NCI-H748 (cell line): Measurements from ENCODE around the gene VPS37C.
A peak's percentile ranks its signal among the peaks of the same experiment; 100 is the strongest.

Experiments
- DNase-seq: peaks from one replicate; lab custom pipeline; 2025; ENCODE audit not compliant: unreplicated experiment; lab: John Stamatoyannopoulos, UW

Gene VPS37C

GRCh38 chr11:61155741-61156140 is 5.5 kb downstream of the VPS37C start:
- no peak for DNase-seq

GRCh38 chr11:61155312-61155711 is 5.9 kb downstream of the VPS37C start:
- no peak for DNase-seq

GRCh38 chr11:61154528-61154927 is 6.7 kb downstream of the VPS37C start:
- DNase-seq, result no peak

GRCh38 chr11:61153593-61154095 is 7.6 kb downstream of the VPS37C start:
- no peak for DNase-seq

GRCh38 chr11:61152816-61153592 is 8.2 kb downstream of the VPS37C start:
- DNase-seq, result no peak

- no peak for DNase-seq
Observed at GRCh38 chr11:61151545-61152252, 9.5 kb downstream of the VPS37C start.

- DNase-seq, result no peak
Observed at GRCh38 chr11:61150706-61151544, 10.3 kb downstream of the VPS37C start.

- peak; percentile 62 for DNase-seq
Observed at GRCh38 chr11:61149624-61150615, 11.3 kb downstream of the VPS37C start.

- peak; percentile 94 for DNase-seq
Observed at GRCh38 chr11:61147791-61148620, 13.2 kb downstream of the VPS37C start.

GRCh38 chr11:61147271-61147670 is 14.0 kb downstream of the VPS37C start:
- no peak for DNase-seq

- no peak for DNase-seq
Observed at GRCh38 chr11:61146416-61146815, 14.8 kb downstream of the VPS37C start.

- no peak for DNase-seq
Observed at GRCh38 chr11:61145228-61146005, 15.8 kb downstream of the VPS37C start.

- no peak for DNase-seq
Observed at GRCh38 chr11:61144511-61145179, 16.6 kb downstream of the VPS37C start.

- no peak for DNase-seq
Observed at GRCh38 chr11:61142424-61142823, 18.8 kb downstream of the VPS37C start.

GRCh38 chr11:61141601-61142028 is 19.6 kb downstream of the VPS37C start:
- DNase-seq, result peak; percentile 95

- DNase-seq, result no peak
Observed at GRCh38 chr11:61140416-61140815, 20.8 kb downstream of the VPS37C start.

- no peak for DNase-seq
Observed at GRCh38 chr11:61139387-61139786, 21.8 kb downstream of the VPS37C start.

- no peak for DNase-seq
Observed at GRCh38 chr11:61138935-61139334, 22.3 kb downstream of the VPS37C start.
